Activated effector memory CD4-positive, alpha-beta T cell treated with anti-CD3 and anti-CD28 coated beads, Interleukin-2, amount 50 U/mL, for 16 hours (primary cell): ENCODE data around the gene TGM5.
A peak's percentile ranks its signal among the peaks of the same experiment; 100 is the strongest.
"Not testable (repeated sequence)": the region's sequence is repeated elsewhere in the genome, so short reads cannot be mapped to it uniquely, and the experiment has no call there.

ENCODE experiments used
- DNase-seq: peaks from one replicate; pipeline ENCODE4 v3.0.0-alpha.2; 2020

TGM5 gene

GRCh38 chr15:43266834-43267233 lies at the start of gene TGM5:
TSS of gene TGM5 (minus strand) at chr15:43266928. CDS start at chr15:43266849, 79 bp downstream.
- no peak for DNase-seq

DNA sequence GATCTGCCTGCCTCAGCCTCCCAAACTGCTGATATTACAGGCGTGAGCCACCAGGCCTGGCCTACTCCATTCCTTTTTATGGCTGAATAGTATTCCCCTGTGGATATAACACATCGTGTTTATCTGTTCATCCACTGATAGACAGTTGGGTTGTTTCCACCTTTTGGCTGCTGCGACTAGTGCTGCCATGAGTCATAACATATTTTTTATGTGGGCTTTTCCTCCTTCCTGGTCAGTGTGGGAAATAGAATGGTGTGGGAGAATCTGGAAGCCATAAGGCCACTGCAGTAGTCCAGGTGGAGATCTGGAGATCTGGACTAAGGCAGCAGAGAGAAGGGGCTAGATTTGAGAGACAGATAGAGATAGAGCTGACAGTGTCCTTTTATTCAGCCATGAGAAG lies 47.4 kb upstream of the TGM5 start:
- DNase-seq, result no peak

GRCh38 chr15:43312378-43312777 lies 45.6 kb upstream of the TGM5 start:
- DNase-seq, result no peak

DNA sequence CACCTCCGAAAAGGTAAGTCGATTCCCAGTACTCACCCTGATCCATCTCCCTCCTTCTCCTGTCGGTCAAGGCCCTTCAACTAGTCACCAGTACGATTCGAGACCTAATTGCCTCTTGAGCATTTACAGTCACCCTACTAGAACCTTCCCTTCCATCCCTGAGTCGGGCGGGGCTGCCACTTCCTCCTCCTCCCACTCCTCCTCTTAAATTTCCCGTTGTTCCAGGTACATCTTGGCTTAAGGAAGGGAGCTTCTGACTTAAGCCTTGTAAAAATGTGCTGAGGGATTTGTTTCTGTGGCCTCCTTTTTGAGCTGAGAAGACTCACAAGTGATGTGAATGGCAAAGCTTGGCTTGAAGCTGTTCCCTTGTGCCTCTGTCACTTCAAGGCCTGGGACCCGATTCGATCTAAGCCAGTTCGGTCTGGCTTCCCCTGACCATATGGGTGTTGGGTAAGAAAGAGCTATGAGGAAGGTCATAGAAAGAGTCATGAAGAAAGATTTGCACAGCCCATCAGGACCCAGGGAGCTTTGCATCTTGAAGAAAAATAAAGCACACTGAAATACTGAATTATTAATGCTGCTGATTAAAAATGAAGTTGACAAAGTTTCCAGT lies 35.6 kb upstream of the TGM5 start, which contains the start of gene TGM7:
TGM7 (minus strand) TSS at position 51 of the 613 bp plus-strand sequence.
- no peak for DNase-seq

GRCh38 chr15:43299884-43300283 lies 33.2 kb upstream of the TGM5 start:
- no peak for DNase-seq

DNA sequence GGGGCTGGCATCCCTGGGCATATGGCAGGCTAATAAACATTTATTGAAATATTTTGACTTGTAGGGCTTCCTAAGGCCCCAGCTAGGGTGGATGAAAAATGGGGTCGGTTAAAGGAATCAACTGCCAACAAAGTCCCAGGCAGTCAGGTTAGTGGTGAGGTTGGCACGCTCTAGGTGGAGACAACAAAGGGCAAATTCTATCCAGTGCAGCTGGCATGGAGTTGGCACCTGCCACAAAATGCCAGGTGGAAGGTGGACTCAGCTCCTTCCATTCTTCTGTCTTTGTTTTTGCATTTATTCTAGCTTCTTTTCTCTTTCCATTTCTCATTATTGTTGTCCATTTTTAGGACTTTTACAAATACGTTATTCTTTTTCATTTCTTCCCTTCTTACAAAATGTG lies 32.7 kb upstream of the TGM5 start:
- no peak for DNase-seq

GRCh38 chr15:43294091-43294706 lies 27.5 kb upstream of the TGM5 start:
- DNase-seq, result no peak

DNA sequence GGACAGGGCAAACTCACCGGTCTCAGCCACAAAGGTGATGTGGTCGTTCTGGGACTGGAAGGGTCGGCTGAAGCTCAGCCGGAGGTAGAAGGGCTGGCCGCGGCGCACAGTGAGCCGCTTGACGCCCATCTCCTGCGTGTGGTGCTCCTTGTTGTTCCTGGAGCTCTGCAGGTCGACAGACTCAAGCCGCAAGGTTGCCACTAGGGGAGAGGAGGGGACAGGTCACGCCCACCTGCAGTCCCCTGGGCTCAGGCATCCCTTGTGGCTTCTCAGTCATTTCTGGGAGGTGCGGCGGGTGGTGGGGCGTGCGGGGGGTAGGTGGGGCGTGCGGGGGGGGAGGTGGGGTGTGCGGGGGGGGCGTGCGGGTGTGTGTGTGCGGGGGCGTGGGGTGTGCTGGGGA lies 26.7 kb upstream of the TGM5 start:
- DNase-seq, result no peak

- no peak for DNase-seq
Measured at GRCh38 chr15:43292375-43293078, 25.8 kb upstream of the TGM5 start.

DNA sequence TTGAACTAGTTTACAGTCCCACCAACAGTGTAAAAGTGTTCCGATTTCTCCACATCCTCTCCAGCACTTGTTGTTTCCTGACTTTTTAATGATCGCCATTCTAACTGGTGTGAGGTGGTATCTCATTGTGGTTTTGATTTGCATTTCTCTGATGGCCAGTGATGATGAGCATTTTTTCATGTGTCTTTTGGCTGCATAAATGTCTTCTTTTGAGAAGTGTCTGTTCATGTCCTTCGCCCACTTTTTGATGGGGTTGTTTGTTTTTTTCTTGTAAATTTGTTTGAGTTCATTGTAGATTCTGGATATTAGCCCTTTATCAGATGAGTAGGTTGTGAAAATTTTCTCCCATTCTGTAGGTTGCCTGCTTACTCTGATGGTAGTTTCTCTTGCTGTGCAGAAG lies 22.9 kb upstream of the TGM5 start:
- DNase-seq, result not testable (repeated sequence)

DNA sequence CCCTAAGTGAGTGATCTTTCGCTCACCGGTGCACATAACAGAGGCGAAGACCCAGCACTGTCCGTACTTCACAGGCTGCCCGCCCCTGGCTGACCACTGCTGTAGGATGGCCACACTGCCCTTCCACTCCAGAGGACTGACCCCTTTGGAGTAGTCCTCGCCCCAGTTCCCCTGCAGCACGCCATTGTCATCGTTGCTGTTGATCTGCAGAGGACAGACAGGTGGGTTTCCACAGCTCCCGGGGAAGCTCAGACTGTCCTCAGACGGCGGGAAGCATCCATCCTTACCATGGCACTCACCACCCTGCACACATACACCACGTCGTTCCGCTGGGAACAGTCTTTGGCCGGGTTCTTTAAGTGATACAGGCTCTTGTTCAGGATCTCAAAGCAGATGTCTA lies 20.5 kb upstream of the TGM5 start:
- DNase-seq, result no peak

GRCh38 chr15:43286074-43286473 lies 19.3 kb upstream of the TGM5 start:
- no peak for DNase-seq

DNA sequence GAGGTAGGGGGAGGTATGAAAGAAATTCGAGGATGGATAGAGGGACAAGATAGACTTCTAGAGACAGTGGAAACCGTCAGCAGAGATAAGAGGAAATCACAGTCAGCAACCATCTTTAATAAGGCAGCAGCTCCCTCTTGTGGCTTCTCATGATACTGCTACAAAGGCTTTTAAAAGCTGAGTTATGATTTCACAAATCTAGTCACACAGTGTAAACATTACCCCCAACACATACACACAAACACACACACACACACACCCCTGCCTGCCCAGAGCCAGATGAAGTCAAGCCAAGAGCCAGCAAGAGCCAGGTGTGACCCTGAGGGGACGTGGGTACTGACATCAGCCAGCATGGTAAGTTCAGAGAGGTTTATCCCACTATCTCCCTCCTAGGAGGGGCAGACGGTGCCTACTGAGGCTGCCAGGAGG lies 18.9 kb upstream of the TGM5 start:
- peak; percentile 70 for DNase-seq

GRCh38 chr15:43283526-43283925 lies 16.8 kb upstream of the TGM5 start:
- DNase-seq, result no peak

- DNase-seq, result no peak
Measured at GRCh38 chr15:43281926-43282602, 15.3 kb upstream of the TGM5 start.

- no peak for DNase-seq
Measured at GRCh38 chr15:43280996-43281395, 14.3 kb upstream of the TGM5 start.

DNA sequence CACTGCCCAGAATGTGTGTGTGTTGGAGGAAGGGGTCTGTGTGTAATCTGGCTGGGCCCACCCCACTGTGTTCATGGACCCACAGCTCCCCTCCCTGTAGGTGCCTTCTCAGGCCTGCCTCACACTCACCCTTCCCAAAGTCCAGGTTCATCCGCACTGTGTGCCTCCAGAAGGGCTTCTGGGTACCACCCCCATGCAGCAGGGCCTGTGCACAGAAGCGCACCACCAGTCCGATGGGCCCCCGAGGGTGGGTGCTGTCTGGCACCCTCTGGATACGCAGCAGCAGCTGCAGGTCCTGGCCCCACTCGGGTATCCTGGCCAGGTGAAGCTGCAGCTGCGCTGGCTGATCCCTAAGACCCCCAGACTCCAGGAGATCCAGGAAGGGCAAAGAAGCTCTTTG lies 12.8 kb upstream of the TGM5 start:
- DNase-seq, result no peak

- DNase-seq, result no peak
Measured at GRCh38 chr15:43278869-43279268, 12.1 kb upstream of the TGM5 start.

- DNase-seq, result no peak
Measured at GRCh38 chr15:43277901-43278300, 11.2 kb upstream of the TGM5 start.

DNA sequence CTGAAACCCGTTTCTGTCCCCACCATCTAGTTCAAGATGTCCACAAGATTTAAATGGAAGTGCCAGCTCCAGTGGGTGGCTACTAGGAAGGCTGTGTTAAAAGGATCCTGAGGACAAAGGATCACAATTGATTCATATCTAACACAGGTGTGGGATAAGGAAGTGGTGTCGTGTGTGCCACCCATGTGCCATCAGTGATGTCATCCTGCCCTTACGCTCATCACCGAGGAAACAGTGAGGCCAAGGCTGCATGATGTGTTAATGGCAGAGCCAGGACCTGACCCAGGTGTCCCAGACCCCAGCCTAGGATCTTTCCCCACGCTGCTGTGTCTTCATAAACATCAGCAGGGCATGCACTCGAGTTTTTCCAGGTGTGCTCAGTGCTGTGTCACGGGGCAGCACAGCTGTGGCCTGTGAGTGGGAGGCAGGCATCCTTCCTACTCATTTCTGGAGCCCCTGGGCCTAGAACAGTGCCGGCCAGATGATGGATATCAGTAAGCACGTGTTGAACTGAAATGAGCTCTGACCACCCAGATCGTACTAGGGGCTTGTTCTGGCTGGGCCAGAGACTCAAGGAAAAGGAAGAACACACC lies 10.6 kb upstream of the TGM5 start:
- no peak for DNase-seq

DNA sequence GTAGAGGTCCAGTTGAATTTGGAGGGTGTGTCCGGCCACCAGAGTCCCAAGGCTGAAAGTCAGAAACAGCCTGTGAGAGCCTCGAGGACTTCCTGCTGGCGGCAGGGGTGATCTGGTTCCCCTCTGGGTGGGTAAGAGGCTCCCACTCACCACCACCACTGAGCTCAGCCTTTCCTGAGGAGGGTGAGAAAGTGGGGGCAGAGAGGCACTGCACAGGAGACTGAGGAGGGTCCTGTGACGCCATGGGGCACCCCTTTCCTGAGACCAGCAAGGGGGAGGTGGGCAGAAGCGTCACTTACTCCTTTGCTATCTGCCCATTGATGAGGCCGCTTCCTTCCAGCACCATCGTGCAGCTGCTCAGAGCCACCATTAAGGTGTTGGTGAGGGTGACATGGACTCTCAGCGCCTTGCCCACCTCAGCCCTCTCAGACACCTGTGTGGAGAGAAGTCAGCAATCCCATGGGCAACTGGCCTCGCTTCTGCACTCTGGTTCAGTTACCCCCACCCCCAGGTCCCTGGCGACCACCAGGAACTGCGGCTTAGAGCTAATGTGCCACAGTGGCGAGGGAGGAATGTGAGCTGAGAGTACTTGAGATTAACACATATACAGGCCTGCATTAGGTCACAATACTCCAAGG lies 10.0 kb upstream of the TGM5 start:
- no peak for DNase-seq

DNA sequence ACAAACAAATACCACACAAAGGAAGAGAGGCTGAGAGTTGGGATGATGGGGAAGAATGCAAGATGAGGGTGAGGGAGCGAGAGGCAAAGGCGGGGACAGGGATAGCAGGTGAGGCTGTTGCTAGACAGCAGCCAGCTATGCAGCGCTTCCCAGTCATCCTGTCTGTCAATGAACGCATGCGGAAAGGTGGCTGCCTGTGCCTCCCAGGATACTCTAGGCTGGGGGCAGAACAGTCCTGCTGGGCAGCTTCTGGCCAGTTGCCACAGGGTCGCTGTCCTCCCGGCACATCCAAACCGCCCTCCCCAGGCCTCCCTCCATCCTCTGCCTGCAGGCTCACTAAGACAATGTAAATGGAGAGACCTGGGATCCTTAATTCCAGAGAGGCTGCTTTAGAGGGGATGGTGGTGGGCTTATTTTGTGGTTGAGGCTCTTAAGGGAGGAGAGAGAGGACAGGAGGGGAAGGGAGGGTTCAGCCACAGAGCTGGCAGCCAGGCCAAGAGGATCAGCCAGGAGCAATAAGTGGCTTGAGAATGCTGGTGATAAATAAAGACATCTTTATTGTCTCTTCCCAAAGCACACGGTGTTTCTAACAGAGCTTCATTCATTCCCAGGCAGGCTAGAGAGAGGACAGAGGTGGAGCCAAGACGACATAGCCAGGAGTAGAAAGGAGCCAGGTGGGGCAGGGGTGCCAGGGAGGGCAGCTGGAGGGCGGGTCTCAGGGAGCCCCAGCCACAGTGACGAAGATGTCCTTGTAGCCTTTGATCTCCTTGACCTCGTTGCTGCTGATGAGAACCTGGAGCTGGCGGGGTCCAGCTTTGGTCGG lies 9.2 kb upstream of the TGM5 start:
- DNase-seq, result no peak
